OCI-LY1 (cell line): Measurements from ENCODE around the gene PLEKHO1.
"Not testable (repeated sequence)": the region's sequence is repeated elsewhere in the genome, so short reads cannot be mapped to it uniquely, and the experiment has no call there.

Experiments used
- H2AFZ ChIP-seq: fragments of 200-600 bp; sonication (generic), shearing (Covaris generic); 2 replicates; pipeline ENCODE4 v1.6.0; 2014; ENCODE audit warnings: antibody characterized with exemption, mild to moderate bottlenecking, low read length
- H3F3A ChIP-seq: fragments of 200-600 bp; sonication (generic), shearing (Covaris generic); 2 replicates; pipeline ENCODE4 v1.6.0; 2014; ENCODE audit warnings: mild to moderate bottlenecking, antibody characterized with exemption, low read length, moderate library complexity; ENCODE audit not compliant: insufficient read depth
- H3K27ac ChIP-seq: fragments of 200-600 bp; sonication (generic); 2 replicates; pipeline ENCODE4 v1.5.1; 2014; ENCODE audit warnings: low read length, mixed run types, mild to moderate bottlenecking, low read depth; ENCODE audit not compliant: poor library complexity, severe bottlenecking
- H3K27me3 ChIP-seq: fragments of 200-600 bp; sonication (generic); 2 replicates; pipeline ENCODE4 v1.6.0; 2014; ENCODE audit warnings: antibody characterized with exemption, mild to moderate bottlenecking, low read length, moderate library complexity; ENCODE audit not compliant: insufficient read depth
- H3K36me3 ChIP-seq: fragments of 200-600 bp; sonication (generic); 2 replicates; pipeline ENCODE4 v1.6.1; 2014; ENCODE audit warnings: mild to moderate bottlenecking, antibody characterized with exemption, low read length, moderate library complexity, mixed read lengths; ENCODE audit not compliant: insufficient read depth
- H3K4me1 ChIP-seq: fragments of 200-600 bp; sonication (generic); 2 replicates; pipeline ENCODE4 v1.5.1; 2014; ENCODE audit warnings: mild to moderate bottlenecking, low read length, moderate library complexity; ENCODE audit not compliant: insufficient read depth, severe bottlenecking
- H3K4me2 ChIP-seq: fragments of 200-600 bp; sonication (generic), shearing (Covaris generic); 2 replicates; pipeline ENCODE4 v1.6.1; 2014; ENCODE audit warnings: low read length
- H3K4me3 ChIP-seq: fragments of 200-600 bp; sonication (generic); 2 replicates; pipeline ENCODE4 v1.5.1; 2014; ENCODE audit warnings: low read length, low read depth, mild to moderate bottlenecking, mixed read lengths; ENCODE audit not compliant: poor library complexity, severe bottlenecking
- H3K79me2 ChIP-seq: fragments of 200-600 bp; shearing (Covaris generic); 2 replicates; pipeline ENCODE4 v1.6.1; 2016; ENCODE audit warnings: mixed run types, low read length, mixed read lengths; ENCODE audit not compliant: insufficient read depth
- H3K9ac ChIP-seq: fragments of 200-600 bp; sonication (generic), shearing (Covaris generic); 2 replicates; pipeline ENCODE4 v1.6.1; 2014; ENCODE audit warnings: mild to moderate bottlenecking, low read length, mixed read lengths
- H3K9me2 ChIP-seq: fragments of 200-600 bp; sonication (generic), shearing (Covaris generic); 2 replicates; pipeline ENCODE4 v1.6.1; 2014; ENCODE audit warnings: low read depth, mild to moderate bottlenecking, low read length, mixed read lengths
- H3K9me3 ChIP-seq: fragments of 200-600 bp; shearing (Covaris generic); 2 replicates; pipeline ENCODE4 v1.6.1; 2014; ENCODE audit warnings: low read length, mixed read lengths
- H4K20me1 ChIP-seq: fragments of 200-600 bp; sonication (generic), shearing (Covaris generic); 2 replicates; pipeline ENCODE4 v1.6.0; 2016; ENCODE audit warnings: mild to moderate bottlenecking, low read length; ENCODE audit not compliant: insufficient read depth
- CTCF ChIP-seq: fragments of 200-600 bp; sonication (generic), shearing (Covaris generic); IDR thresholded peaks from 2 replicates; pipeline ENCODE4 v1.5.1; 2017; ENCODE audit warnings: mild to moderate bottlenecking, antibody characterized with exemption, low read length, moderate library complexity, mixed read lengths
- EZH2 ChIP-seq: fragments of 200-600 bp; sonication (generic), shearing (Covaris generic); IDR thresholded peaks from 2 replicates; pipeline ENCODE4 v1.8.0; 2017; ENCODE audit warnings: borderline replicate concordance, mixed run types, mild to moderate bottlenecking, antibody characterized with exemption, low read length, moderate library complexity, mixed read lengths

PLEKHO1 gene

GRCh38 chr1:150132372-150132771 lies 17.3 kb upstream of the PLEKHO1 start:
- H3F3A ChIP-seq = no peaks in the 10 kb centered on the region
- no peak overlapping the region for H3K4me3 ChIP-seq
- no peaks in the 10 kb centered on the region for H3K79me2 ChIP-seq
- no peak overlapping the region for H3K9ac ChIP-seq
- no peak overlapping the region for H3K4me2 ChIP-seq
- no peaks in the 10 kb centered on the region for H3K9me2 ChIP-seq
- H3K9me3 ChIP-seq = no peaks in the 10 kb centered on the region
- TF ChIP-seq CTCF = no peak
- no peak for TF ChIP-seq EZH2
- no peaks in the 10 kb centered on the region for H3K27me3 ChIP-seq
- 0 out of 2 replicates have a peak, but pooled peaks cover 6% of the 10 kb centered on the region for H3K36me3 ChIP-seq
- no peaks in the 10 kb centered on the region for H4K20me1 ChIP-seq
- H3K27ac ChIP-seq = no peak overlapping the region
- H2AFZ ChIP-seq = no peak overlapping the region
- no peaks in the 10 kb centered on the region for H3K4me1 ChIP-seq

- H3K27ac ChIP-seq = no peak overlapping the region
- no peaks in the 10 kb centered on the region for H3K9me2 ChIP-seq
- no peaks in the 10 kb centered on the region for H3K27me3 ChIP-seq
- no peaks in the 10 kb centered on the region for H3K9me3 ChIP-seq
- no peak overlapping the region for H3K4me3 ChIP-seq
- no peaks in the 10 kb centered on the region for H4K20me1 ChIP-seq
- 0 out of 2 replicates have a peak, but pooled peaks cover 6% of the 10 kb centered on the region for H3K36me3 ChIP-seq
- no peaks in the 10 kb centered on the region for H3K4me1 ChIP-seq
- H3K79me2 ChIP-seq = no peaks in the 10 kb centered on the region
- TF ChIP-seq CTCF (no peak), EZH2 (no peak)
- H3K9ac ChIP-seq = no peak overlapping the region
- no peak overlapping the region for H2AFZ ChIP-seq
- H3K4me2 ChIP-seq = no peak overlapping the region
- no peaks in the 10 kb centered on the region for H3F3A ChIP-seq
Measured at GRCh38 chr1:150134537-150134936, 15.2 kb upstream of the PLEKHO1 start.

- H3K9me3 ChIP-seq, H3K79me2 ChIP-seq, H3K4me3 ChIP-seq, H3K9me2 ChIP-seq, H2AFZ ChIP-seq, H3K27ac ChIP-seq, H3K9ac ChIP-seq, H3F3A ChIP-seq, H3K4me1 ChIP-seq, H4K20me1 ChIP-seq, H3K4me2 ChIP-seq, H3K27me3 ChIP-seq, H3K36me3 ChIP-seq: not testable (repeated sequence)
Measured at GRCh38 chr1:150135400-150135799, 14.3 kb upstream of the PLEKHO1 start.

GRCh38 chr1:150138044-150138443 lies 11.7 kb upstream of the PLEKHO1 start:
- 0 out of 2 replicates have a peak, but pooled peaks cover 6% of the 10 kb centered on the region for H3K36me3 ChIP-seq
- H2AFZ ChIP-seq = no peak overlapping the region
- TF ChIP-seq CTCF (no peak), EZH2 (no peak)
- no peaks in the 10 kb centered on the region for H4K20me1 ChIP-seq
- no peak overlapping the region for H3K27ac ChIP-seq
- H3F3A ChIP-seq = no peaks in the 10 kb centered on the region
- H3K9me2 ChIP-seq = no peaks in the 10 kb centered on the region
- H3K4me3 ChIP-seq = no peak overlapping the region
- H3K4me1 ChIP-seq = no peaks in the 10 kb centered on the region
- H3K4me2 ChIP-seq = no peak overlapping the region
- H3K9me3 ChIP-seq = no peaks in the 10 kb centered on the region
- H3K79me2 ChIP-seq = no peaks in the 10 kb centered on the region
- H3K9ac ChIP-seq = no peak overlapping the region
- no peaks in the 10 kb centered on the region for H3K27me3 ChIP-seq
